ENCODE results near the gene RAPSN.

RAPSN gene

GRCh38 chr11:47403135-47403534 lies 45.8 kb downstream of the RAPSN start:
- no peak for DNase-seq (ENCODE audit: low read depth)
- no peak overlapping the region for H3K4me3 ChIP-seq (ENCODE audit: low read depth, low read length)
- no peak for TF ChIP-seq CTCF (conservative IDR thresholded peaks at IDR 0.05; ENCODE audit: low read depth, low read length)

GRCh38 chr11:47400768-47401279 lies 48.1 kb downstream of the RAPSN start:
- no peak for TF ChIP-seq CTCF (conservative IDR thresholded peaks at IDR 0.05; ENCODE audit: low read depth, low read length)
- H3K4me3 ChIP-seq (ENCODE audit: low read depth, low read length), result no peak overlapping the region
- DNase-seq (ENCODE audit: low read depth), result peak; percentile 34

GRCh38 chr11:47399860-47400767 lies 48.8 kb downstream of the RAPSN start:
- H3K4me3 ChIP-seq (ENCODE audit: low read depth, low read length), result peak overlapping the region; percentile 61
- TF ChIP-seq CTCF (conservative IDR thresholded peaks at IDR 0.05; ENCODE audit: low read depth, low read length), result no peak
- DNase-seq (ENCODE audit: low read depth), result no peak

- no peak for DNase-seq (ENCODE audit: low read depth)
- H3K4me3 ChIP-seq (ENCODE audit: low read depth, low read length), result no peak overlapping the region
These were observed 50.4 kb downstream of the RAPSN start for GRCh38 chr11:47398551-47398950.

GRCh38 chr11:47398011-47398410 lies 50.9 kb downstream of the RAPSN start:
- no peak for TF ChIP-seq CTCF (conservative IDR thresholded peaks at IDR 0.05; ENCODE audit: low read depth, low read length)

More at GRCh38 chr11:47398551-47398950, 50.4 kb downstream of the RAPSN start:
- no peak for TF ChIP-seq CTCF (conservative IDR thresholded peaks at IDR 0.05; ENCODE audit: low read depth, low read length)

GRCh38 chr11:47396049-47396320 lies 53.0 kb downstream of the RAPSN start:
- H3K4me3 ChIP-seq (ENCODE audit: low read depth, low read length), result no peak overlapping the region
- TF ChIP-seq CTCF (conservative IDR thresholded peaks at IDR 0.05; ENCODE audit: low read depth, low read length), result no peak
- DNase-seq (ENCODE audit: low read depth), result no peak

More at GRCh38 chr11:47398011-47398410, 50.9 kb downstream of the RAPSN start:
- DNase-seq (ENCODE audit: low read depth), result no peak
- H3K4me3 ChIP-seq (ENCODE audit: low read depth, low read length), result no peak overlapping the region
